ENCODE results near the gene MRM2. TPM values are rescaled to one million over a fixed set of nuclear protein-coding genes. Genes with fewer than 3 reads are reported as not detected.

The MRM2 gene
- total RNA-seq, 2 experiments from 2014 or later, result 3.6 to 3.7 TPM

DNA sequence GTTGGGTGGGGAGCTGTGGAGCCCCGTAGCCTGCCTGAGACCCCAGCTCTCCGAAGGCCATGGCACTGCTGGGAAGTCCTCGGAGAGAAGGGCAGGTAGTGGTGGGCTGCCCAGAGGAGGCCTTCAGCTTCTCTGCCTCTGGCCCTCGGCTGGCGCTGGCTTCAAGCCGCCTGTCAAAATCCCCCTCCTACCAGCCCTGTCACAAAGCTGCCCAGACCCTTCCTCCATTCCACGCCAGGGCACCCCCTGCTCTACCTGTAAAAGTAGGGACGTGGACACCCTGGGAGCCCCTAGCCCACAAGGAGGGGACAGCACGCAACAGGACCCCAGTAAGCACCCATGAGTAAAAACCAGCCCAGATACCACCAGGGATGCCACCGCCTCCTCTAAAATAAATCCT, 40.9 kb downstream of the MRM2 start:
- Histone ChIP-seq H3K4me3 (ENCODE audit: low read length) (no peak overlapping the region), H3K27me3 (ENCODE audit: control insufficient read depth in 1 of 2, insufficient read depth in 2 of 2, low read length in 2 of 2) (no peaks in the 10 kb centered on the region), H3K9me3 (ENCODE audit: control insufficient read depth in 1 of 2, insufficient read depth in 1 of 2, low read length in 2 of 2) (peaks cover 0 to 18% of the 10 kb centered on the region in 2 experiments), H3K4me1 (ENCODE audit: insufficient read depth, low read length) (no peaks in the 10 kb centered on the region), H3K27ac (ENCODE audit: low read depth in 1 of 2, low read length in 2 of 2) (no peak overlapping the region), H3K36me3 (ENCODE audit: insufficient read depth, low read length) (peaks cover 15% of the 10 kb centered on the region)
- TF ChIP-seq, protein P1, sequence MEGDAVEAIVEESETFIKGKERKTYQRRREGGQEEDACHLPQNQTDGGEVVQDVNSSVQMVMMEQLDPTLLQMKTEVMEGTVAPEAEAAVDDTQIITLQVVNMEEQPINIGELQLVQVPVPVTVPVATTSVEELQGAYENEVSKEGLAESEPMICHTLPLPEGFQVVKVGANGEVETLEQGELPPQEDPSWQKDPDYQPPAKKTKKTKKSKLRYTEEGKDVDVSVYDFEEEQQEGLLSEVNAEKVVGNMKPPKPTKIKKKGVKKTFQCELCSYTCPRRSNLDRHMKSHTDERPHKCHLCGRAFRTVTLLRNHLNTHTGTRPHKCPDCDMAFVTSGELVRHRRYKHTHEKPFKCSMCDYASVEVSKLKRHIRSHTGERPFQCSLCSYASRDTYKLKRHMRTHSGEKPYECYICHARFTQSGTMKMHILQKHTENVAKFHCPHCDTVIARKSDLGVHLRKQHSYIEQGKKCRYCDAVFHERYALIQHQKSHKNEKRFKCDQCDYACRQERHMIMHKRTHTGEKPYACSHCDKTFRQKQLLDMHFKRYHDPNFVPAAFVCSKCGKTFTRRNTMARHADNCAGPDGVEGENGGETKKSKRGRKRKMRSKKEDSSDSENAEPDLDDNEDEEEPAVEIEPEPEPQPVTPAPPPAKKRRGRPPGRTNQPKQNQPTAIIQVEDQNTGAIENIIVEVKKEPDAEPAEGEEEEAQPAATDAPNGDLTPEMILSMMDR (IDR thresholded peaks at IDR 0.05), result no peak
- POLR2A ChIA-PET, result no interaction called here
- Mint-ChIP-seq H3K36me3 (ENCODE audit: low read depth) (peaks cover 30% of the 10 kb centered on the region), H3K4me3 (no peak overlapping the region), H3K27ac (no peak overlapping the region), H3K4me1 (ENCODE audit: low read depth) (peaks cover 4% of the 10 kb centered on the region), H3K9me3 (no peaks in the 10 kb centered on the region), H3K27me3 (no peaks in the 10 kb centered on the region)
- CTCF ChIA-PET, result no interaction called here
- intact Hi-C loops (cut with DNase I, micrococcal nuclease), result loop anchor here (10.0 kb wide), 2 partner anchors 306 to 536 kb away; no protein-coding TSS in a partner anchor
- ATAC-seq (ENCODE audit: poor library complexity) (no peak), DNase-seq (no peak)

DNA sequence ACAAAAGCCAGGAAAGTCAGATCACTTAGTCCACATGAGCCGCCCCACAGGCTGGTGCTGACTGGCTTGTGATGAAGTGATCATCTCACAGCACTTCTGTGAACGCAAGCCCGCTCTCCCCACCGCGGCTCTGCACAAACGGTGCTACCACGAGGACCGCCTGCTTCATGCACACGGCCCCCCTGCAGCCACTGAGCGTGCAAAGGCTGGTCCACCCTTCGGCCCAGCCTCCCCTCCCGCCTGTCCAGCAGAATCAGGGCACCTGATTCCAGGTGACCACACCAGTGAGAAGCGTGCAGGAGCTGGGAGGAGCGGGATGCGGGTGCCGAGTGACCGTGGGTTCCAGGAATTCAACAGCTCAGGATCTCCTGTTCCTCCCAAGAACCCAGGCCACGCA, 41.4 kb downstream of the MRM2 start:
- Mint-ChIP-seq H3K27ac (no peak overlapping the region), H3K9me3 (no peaks in the 10 kb centered on the region), H3K36me3 (ENCODE audit: low read depth) (peaks cover 35% of the 10 kb centered on the region), H3K4me3 (no peak overlapping the region), H3K4me1 (ENCODE audit: low read depth) (peaks cover 4% of the 10 kb centered on the region), H3K27me3 (no peaks in the 10 kb centered on the region)
- no peaks in the 10 kb centered on the region for H3K4me1 ChIP-seq (ENCODE audit: insufficient read depth, low read length)
- CTCF ChIA-PET, result no interaction called here
- POLR2A ChIA-PET, result no interaction called here
- no peak for ATAC-seq (ENCODE audit: poor library complexity)
- H3K27ac ChIP-seq (ENCODE audit: low read depth in 1 of 2, low read length in 2 of 2), result no peak overlapping the region
- peaks cover 5 to 23% of the 10 kb centered on the region in 2 experiments for H3K9me3 ChIP-seq (ENCODE audit: control insufficient read depth in 1 of 2, insufficient read depth in 1 of 2, low read length in 2 of 2)
- intact Hi-C loops (cut with DNase I, micrococcal nuclease), result loop anchor here (10.0 kb wide), 2 partner anchors 306 to 536 kb away; no protein-coding TSS in a partner anchor
- no peaks in the 10 kb centered on the region for H3K27me3 ChIP-seq (ENCODE audit: control insufficient read depth in 1 of 2, insufficient read depth in 2 of 2, low read length in 2 of 2)
- peak in 1 of 14 experiments; percentile 7 for DNase-seq
- TF ChIP-seq, protein P1 (IDR thresholded peaks at IDR 0.05), result no peak
- H3K36me3 ChIP-seq (ENCODE audit: insufficient read depth, low read length), result peaks cover 20% of the 10 kb centered on the region
- H3K4me3 ChIP-seq (ENCODE audit: low read length), result no peak overlapping the region

DNA sequence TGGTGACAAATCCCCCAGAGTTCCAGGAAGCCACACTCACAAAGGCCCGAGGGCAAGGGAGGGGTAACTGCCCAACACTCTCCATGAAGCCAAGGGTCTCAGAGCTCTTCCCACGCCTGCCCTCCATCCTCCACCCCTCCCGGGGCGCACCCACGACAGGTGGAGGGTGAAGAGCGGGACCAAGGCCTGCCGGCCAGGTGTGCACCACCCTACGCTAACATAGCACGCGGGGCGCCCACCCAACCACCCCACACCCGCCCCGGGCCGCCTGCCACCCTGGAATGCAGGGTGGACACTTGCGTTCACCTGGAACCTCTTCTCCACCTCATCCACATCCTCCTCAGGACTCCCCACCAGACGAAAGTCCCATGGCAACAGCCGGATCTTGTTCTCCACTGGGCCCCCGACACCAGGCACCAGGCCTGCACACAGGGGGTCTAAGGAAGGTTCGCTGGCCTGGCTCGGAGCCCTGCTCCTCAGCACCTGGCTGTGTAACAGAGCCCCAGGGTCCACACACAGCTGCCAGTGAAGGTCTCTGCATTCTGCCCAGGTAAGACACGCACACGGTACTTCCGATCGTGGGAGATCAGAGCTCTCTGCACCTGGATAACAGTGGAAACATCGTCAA, 41.9 kb downstream of the MRM2 start:
- Mint-ChIP-seq H3K36me3 (ENCODE audit: low read depth) (peaks cover 41% of the 10 kb centered on the region), H3K4me1 (ENCODE audit: low read depth) (peaks cover 4% of the 10 kb centered on the region), H3K27me3 (no peaks in the 10 kb centered on the region), H3K4me3 (no peak overlapping the region), H3K9me3 (no peaks in the 10 kb centered on the region), H3K27ac (no peak overlapping the region)
- DNase-seq (peak in 1 of 14 experiments; percentile 5), ATAC-seq (ENCODE audit: poor library complexity) (no peak)
- ChIA-PET POLR2A (no interaction called here), CTCF (no interaction called here)
- H3K4me1 ChIP-seq (ENCODE audit: insufficient read depth, low read length), result no peaks in the 10 kb centered on the region
- H3K27me3 ChIP-seq (ENCODE audit: control insufficient read depth in 1 of 2, insufficient read depth in 2 of 2, low read length in 2 of 2), result no peaks in the 10 kb centered on the region
- no peak overlapping the region for H3K4me3 ChIP-seq (ENCODE audit: low read length)
- no peak overlapping the region for H3K27ac ChIP-seq (ENCODE audit: low read depth in 1 of 2, low read length in 2 of 2)
- intact Hi-C loops (cut with DNase I, micrococcal nuclease), result loop anchor here (10.0 kb wide), 2 partner anchors 305 to 535 kb away; no protein-coding TSS in a partner anchor
- peaks cover 22% of the 10 kb centered on the region for H3K36me3 ChIP-seq (ENCODE audit: insufficient read depth, low read length)
- TF ChIP-seq, protein P1 (IDR thresholded peaks at IDR 0.05), result no peak
- H3K9me3 ChIP-seq (ENCODE audit: control insufficient read depth in 1 of 2, insufficient read depth in 1 of 2, low read length in 2 of 2), result peaks cover 11 to 25% of the 10 kb centered on the region in 2 experiments

Data from CD4-positive, alpha-beta T cell (primary cell).